OCI-LY1 (cell line): ENCODE data around the gene STAT4.

ENCODE experiments used
- H2AFZ ChIP-seq: fragments of 200-600 bp; sonication (generic), shearing (Covaris generic); 2 replicates; pipeline ENCODE4 v1.6.0; 2014; ENCODE audit warnings: antibody characterized with exemption, mild to moderate bottlenecking, low read length
- H3F3A ChIP-seq: fragments of 200-600 bp; sonication (generic), shearing (Covaris generic); 2 replicates; pipeline ENCODE4 v1.6.0; 2014; ENCODE audit warnings: mild to moderate bottlenecking, antibody characterized with exemption, low read length, moderate library complexity; ENCODE audit not compliant: insufficient read depth
- H3K27ac ChIP-seq: fragments of 200-600 bp; sonication (generic); 2 replicates; pipeline ENCODE4 v1.5.1; 2014; ENCODE audit warnings: low read length, mixed run types, mild to moderate bottlenecking, low read depth; ENCODE audit not compliant: poor library complexity, severe bottlenecking
- H3K27me3 ChIP-seq: fragments of 200-600 bp; sonication (generic); 2 replicates; pipeline ENCODE4 v1.6.0; 2014; ENCODE audit warnings: antibody characterized with exemption, mild to moderate bottlenecking, low read length, moderate library complexity; ENCODE audit not compliant: insufficient read depth
- H3K36me3 ChIP-seq: fragments of 200-600 bp; sonication (generic); 2 replicates; pipeline ENCODE4 v1.6.1; 2014; ENCODE audit warnings: mild to moderate bottlenecking, antibody characterized with exemption, low read length, moderate library complexity, mixed read lengths; ENCODE audit not compliant: insufficient read depth
- H3K4me1 ChIP-seq: fragments of 200-600 bp; sonication (generic); 2 replicates; pipeline ENCODE4 v1.5.1; 2014; ENCODE audit warnings: mild to moderate bottlenecking, low read length, moderate library complexity; ENCODE audit not compliant: insufficient read depth, severe bottlenecking
- H3K4me2 ChIP-seq: fragments of 200-600 bp; sonication (generic), shearing (Covaris generic); 2 replicates; pipeline ENCODE4 v1.6.1; 2014; ENCODE audit warnings: low read length
- H3K4me3 ChIP-seq: fragments of 200-600 bp; sonication (generic); 2 replicates; pipeline ENCODE4 v1.5.1; 2014; ENCODE audit warnings: low read length, low read depth, mild to moderate bottlenecking, mixed read lengths; ENCODE audit not compliant: poor library complexity, severe bottlenecking
- H3K79me2 ChIP-seq: fragments of 200-600 bp; shearing (Covaris generic); 2 replicates; pipeline ENCODE4 v1.6.1; 2016; ENCODE audit warnings: mixed run types, low read length, mixed read lengths; ENCODE audit not compliant: insufficient read depth
- H3K9ac ChIP-seq: fragments of 200-600 bp; sonication (generic), shearing (Covaris generic); 2 replicates; pipeline ENCODE4 v1.6.1; 2014; ENCODE audit warnings: mild to moderate bottlenecking, low read length, mixed read lengths
- H3K9me2 ChIP-seq: fragments of 200-600 bp; sonication (generic), shearing (Covaris generic); 2 replicates; pipeline ENCODE4 v1.6.1; 2014; ENCODE audit warnings: low read depth, mild to moderate bottlenecking, low read length, mixed read lengths
- H3K9me3 ChIP-seq: fragments of 200-600 bp; shearing (Covaris generic); 2 replicates; pipeline ENCODE4 v1.6.1; 2014; ENCODE audit warnings: low read length, mixed read lengths
- H4K20me1 ChIP-seq: fragments of 200-600 bp; sonication (generic), shearing (Covaris generic); 2 replicates; pipeline ENCODE4 v1.6.0; 2016; ENCODE audit warnings: mild to moderate bottlenecking, low read length; ENCODE audit not compliant: insufficient read depth
- EZH2 ChIP-seq: fragments of 200-600 bp; sonication (generic), shearing (Covaris generic); IDR thresholded peaks from 2 replicates; pipeline ENCODE4 v1.8.0; 2017; ENCODE audit warnings: borderline replicate concordance, mixed run types, mild to moderate bottlenecking, antibody characterized with exemption, low read length, moderate library complexity, mixed read lengths
- TF ChIP-seq, protein P1 (sequence below): fragments of 200-600 bp; sonication (generic), shearing (Covaris generic); IDR thresholded peaks from 2 replicates; pipeline ENCODE4 v1.5.1; 2017; ENCODE audit warnings: mild to moderate bottlenecking, antibody characterized with exemption, low read length, moderate library complexity, mixed read lengths

STAT4 gene

DNA sequence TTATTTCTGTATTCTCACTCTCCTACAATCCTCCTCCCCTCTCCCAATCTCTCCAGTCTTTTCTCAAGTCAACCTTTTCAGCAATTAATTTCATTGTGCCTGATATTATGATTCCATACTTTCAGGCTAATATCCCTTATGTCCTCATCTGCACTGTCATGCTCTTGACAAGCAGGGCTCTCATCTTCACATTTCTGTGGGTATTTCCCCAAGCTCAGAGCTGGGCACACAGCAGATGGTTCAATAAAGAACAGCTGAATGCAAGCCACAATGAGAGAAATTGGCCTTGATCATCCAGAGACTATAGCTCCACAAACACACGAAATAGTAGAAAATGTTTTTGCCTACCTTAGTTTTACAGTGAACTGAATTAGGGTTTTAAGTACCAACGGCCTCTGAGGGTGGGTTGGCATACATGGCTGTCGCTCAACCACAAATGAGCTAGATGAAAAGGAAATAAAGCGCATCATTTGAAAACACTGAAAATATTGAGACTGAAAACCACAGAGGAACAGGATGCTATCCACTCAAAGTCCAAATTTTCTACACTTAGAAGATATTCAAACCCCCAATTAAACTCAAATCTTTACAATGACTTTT lies 89.3 kb downstream of the STAT4 start:
- no peak overlapping the region for H2AFZ ChIP-seq
- H3K27ac ChIP-seq, result no peak overlapping the region
- H3K79me2 ChIP-seq, result no peaks in the 10 kb centered on the region
- H4K20me1 ChIP-seq, result no peaks in the 10 kb centered on the region
- H3K27me3 ChIP-seq, result no peaks in the 10 kb centered on the region
- H3F3A ChIP-seq, result no peaks in the 10 kb centered on the region
- no peak overlapping the region for H3K4me3 ChIP-seq
- H3K4me1 ChIP-seq, result no peaks in the 10 kb centered on the region
- H3K9ac ChIP-seq, result no peak overlapping the region
- no peak for TF ChIP-seq EZH2
- TF ChIP-seq, protein P1, sequence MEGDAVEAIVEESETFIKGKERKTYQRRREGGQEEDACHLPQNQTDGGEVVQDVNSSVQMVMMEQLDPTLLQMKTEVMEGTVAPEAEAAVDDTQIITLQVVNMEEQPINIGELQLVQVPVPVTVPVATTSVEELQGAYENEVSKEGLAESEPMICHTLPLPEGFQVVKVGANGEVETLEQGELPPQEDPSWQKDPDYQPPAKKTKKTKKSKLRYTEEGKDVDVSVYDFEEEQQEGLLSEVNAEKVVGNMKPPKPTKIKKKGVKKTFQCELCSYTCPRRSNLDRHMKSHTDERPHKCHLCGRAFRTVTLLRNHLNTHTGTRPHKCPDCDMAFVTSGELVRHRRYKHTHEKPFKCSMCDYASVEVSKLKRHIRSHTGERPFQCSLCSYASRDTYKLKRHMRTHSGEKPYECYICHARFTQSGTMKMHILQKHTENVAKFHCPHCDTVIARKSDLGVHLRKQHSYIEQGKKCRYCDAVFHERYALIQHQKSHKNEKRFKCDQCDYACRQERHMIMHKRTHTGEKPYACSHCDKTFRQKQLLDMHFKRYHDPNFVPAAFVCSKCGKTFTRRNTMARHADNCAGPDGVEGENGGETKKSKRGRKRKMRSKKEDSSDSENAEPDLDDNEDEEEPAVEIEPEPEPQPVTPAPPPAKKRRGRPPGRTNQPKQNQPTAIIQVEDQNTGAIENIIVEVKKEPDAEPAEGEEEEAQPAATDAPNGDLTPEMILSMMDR, result no peak
- H3K9me2 ChIP-seq, result no peaks in the 10 kb centered on the region
- no peaks in the 10 kb centered on the region for H3K36me3 ChIP-seq
- H3K4me2 ChIP-seq, result no peak overlapping the region
- no peaks in the 10 kb centered on the region for H3K9me3 ChIP-seq

DNA sequence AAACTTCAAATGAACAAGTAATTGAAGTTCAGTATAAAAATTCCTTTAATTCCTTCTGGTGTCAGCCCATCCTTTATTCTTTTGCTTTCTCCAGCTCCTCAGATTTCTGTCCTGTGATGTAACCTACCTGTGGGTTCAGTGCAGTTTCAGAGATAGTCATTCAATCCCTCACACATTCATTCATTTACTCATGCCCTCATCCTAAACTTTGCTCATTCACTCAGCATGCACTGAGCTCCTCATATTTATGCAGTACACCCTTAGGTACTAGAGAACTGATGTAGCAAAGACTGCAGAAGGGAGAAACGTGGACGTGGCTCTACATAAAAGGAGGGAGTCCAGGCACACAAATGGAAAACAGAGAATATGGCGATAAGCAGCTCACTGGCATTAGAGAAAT lies 91.5 kb downstream of the STAT4 start:
- no peak for TF ChIP-seq EZH2
- TF ChIP-seq, protein P1, result no peak
- Histone ChIP-seq H3K9me3 (no peaks in the 10 kb centered on the region), H3K4me2 (no peak overlapping the region), H3K36me3 (no peaks in the 10 kb centered on the region), H3K4me3 (no peak overlapping the region), H3K9me2 (no peaks in the 10 kb centered on the region), H3K27me3 (no peaks in the 10 kb centered on the region), H4K20me1 (no peaks in the 10 kb centered on the region), H3K79me2 (no peaks in the 10 kb centered on the region), H3K9ac (no peak overlapping the region), H2AFZ (no peak overlapping the region), H3F3A (no peaks in the 10 kb centered on the region), H3K4me1 (no peaks in the 10 kb centered on the region), H3K27ac (no peak overlapping the region)

DNA sequence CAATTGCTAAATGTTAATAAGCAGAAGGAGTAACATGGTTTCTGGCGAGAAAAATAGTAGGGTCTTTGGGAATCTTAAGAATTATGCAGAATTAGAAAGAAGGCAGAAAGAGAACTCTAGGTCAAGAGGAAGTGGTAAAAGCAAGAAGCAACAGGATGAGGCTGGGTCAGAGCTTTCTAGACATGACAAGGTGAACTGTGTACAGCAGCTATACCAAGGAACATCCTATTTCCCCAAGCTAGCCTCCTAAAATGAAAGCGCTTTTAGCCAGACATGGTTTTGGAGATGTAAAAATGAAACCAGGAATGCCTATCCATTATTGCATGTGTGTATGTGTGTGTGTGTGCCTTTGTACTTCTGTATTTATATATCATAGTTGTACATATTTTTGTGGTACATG lies 94.6 kb downstream of the STAT4 start:
- H3K27me3 ChIP-seq, result no peaks in the 10 kb centered on the region

More for the DNA sequence above, 94.6 kb downstream of the STAT4 start:
- H3F3A ChIP-seq, result no peaks in the 10 kb centered on the region
- H3K79me2 ChIP-seq, result no peaks in the 10 kb centered on the region
- H2AFZ ChIP-seq, result no peak overlapping the region
- no peaks in the 10 kb centered on the region for H3K4me1 ChIP-seq
- H3K4me3 ChIP-seq, result no peak overlapping the region
- H3K9me2 ChIP-seq, result no peaks in the 10 kb centered on the region
- no peak overlapping the region for H3K4me2 ChIP-seq
- no peak overlapping the region for H3K27ac ChIP-seq
- no peaks in the 10 kb centered on the region for H3K9me3 ChIP-seq
- no peaks in the 10 kb centered on the region for H4K20me1 ChIP-seq
- no peak overlapping the region for H3K9ac ChIP-seq
- no peaks in the 10 kb centered on the region for H3K36me3 ChIP-seq
- TF ChIP-seq, protein P1, result no peak
- TF ChIP-seq EZH2, result no peak
